CD14-positive monocyte (primary cell): ENCODE results near the gene PPP1R15A. TPM values are rescaled to one million over a fixed set of nuclear protein-coding genes. Genes with fewer than 3 reads are reported as not detected.

Source experiments
- DNase-seq, 3 donors: peaks; one replicate each; pipeline ENCODE4 v3.0.0-alpha.2; 2011 to 2022
- H2AFZ ChIP-seq: 2 replicates; pipeline ENCODE4 v1.6.0; 2012; ENCODE audit warnings: mild to moderate bottlenecking, low read depth, low read length, inconsistent platforms; ENCODE audit not compliant: insufficient read depth, poor library complexity, severe bottlenecking
- H3K27ac ChIP-seq, 2 donors: 1 replicate in 1 of 2; 2 replicates in 1 of 2; pipeline ENCODE4 v1.5.1; 2012 to 2013; ENCODE audit warnings: low read length in 2 of 2, control low read depth in 1 of 2, inconsistent platforms in 1 of 2, low read depth in 1 of 2, mild to moderate bottlenecking in 1 of 2
- H3K27me3 ChIP-seq, 2 donors: one replicate each; pipeline versions ENCODE4 v1.6.0 to v1.6.1; 2011 to 2013; ENCODE audit warnings: low read length in 2 of 2; ENCODE audit not compliant: control insufficient read depth in 2 of 2, insufficient read depth in 2 of 2
- H3K36me3 ChIP-seq, 2 donors: replicated peaks in 1 of 2; 1 replicate in 1 of 2; 2 replicates in 1 of 2; pipeline versions ENCODE4 v1.5.1 to v1.6.1; 2012 to 2013; ENCODE audit warnings: low read length in 2 of 2, control low read depth in 1 of 2, inconsistent platforms in 1 of 2, mild to moderate bottlenecking in 1 of 2; ENCODE audit not compliant: insufficient read depth in 2 of 2, control insufficient read depth in 1 of 2
- H3K4me1 ChIP-seq, 2 donors: 1 replicate in 1 of 2; 2 replicates in 1 of 2; pipeline versions ENCODE4 v1.5.1 to v1.6.1; 2012 to 2013; ENCODE audit warnings: low read length in 2 of 2, control low read depth in 1 of 2, inconsistent platforms in 1 of 2, mild to moderate bottlenecking in 1 of 2, moderate library complexity in 1 of 2; ENCODE audit not compliant: insufficient read depth in 2 of 2, control insufficient read depth in 1 of 2
- H3K4me2 ChIP-seq: replicated peaks from 2 replicates; pipeline ENCODE3; 2012; ENCODE audit warnings: low read length, moderate library complexity, mild to moderate bottlenecking; ENCODE audit not compliant: poor library complexity, severe bottlenecking; ENCODE audit errors: extremely low read depth
- H3K4me3 ChIP-seq, 3 experiments: fragments of 200-600 bp in 1 of 3; sonication (generic) in 1 of 3; replicated peaks in 1 of 3; 1 replicate in 2 of 3; 2 replicates in 1 of 3; pipeline ENCODE4 v1.5.1; 2011 to 2013; ENCODE audit warnings: low read length in 3 of 3, mild to moderate bottlenecking in 3 of 3, control low read depth in 2 of 3, low read depth in 2 of 3, inconsistent platforms in 1 of 3, moderate library complexity in 1 of 3
- H3K79me2 ChIP-seq: 2 replicates; pipeline ENCODE4 v1.6.0; 2012; ENCODE audit warnings: mild to moderate bottlenecking, control low read depth, inconsistent platforms, low read length, moderate library complexity; ENCODE audit not compliant: insufficient read depth
- H3K9ac ChIP-seq: 2 replicates; pipeline ENCODE4 v1.6.0; 2017; ENCODE audit warnings: low read length, mild to moderate bottlenecking; ENCODE audit not compliant: insufficient read depth, poor library complexity, severe bottlenecking
- H3K9me3 ChIP-seq, 2 donors: replicated peaks in 1 of 2; 1 replicate in 1 of 2; 2 replicates in 1 of 2; pipeline versions ENCODE4 v1.5.1 to v1.6.1; 2012 to 2013; ENCODE audit warnings: low read length in 2 of 2, control low read depth in 1 of 2; ENCODE audit not compliant: control insufficient read depth in 1 of 2, insufficient read depth in 1 of 2
- H4K20me1 ChIP-seq: 2 replicates; pipeline ENCODE4 v1.6.0; 2012; ENCODE audit warnings: mild to moderate bottlenecking, low read length, control low read depth, moderate library complexity; ENCODE audit not compliant: insufficient read depth
- H3K27ac Mint-ChIP-seq, 7 donors: one replicate each; pipeline ENCODE4 v1.8.0; 2020; ENCODE audit warnings: mild to moderate bottlenecking in 7 of 7, mixed read lengths in 7 of 7, moderate library complexity in 6 of 7, inconsistent platforms in 2 of 7
- H3K27me3 Mint-ChIP-seq, 3 donors: one replicate each; pipeline ENCODE4 v1.8.0; 2021 to 2022; ENCODE audit warnings: low read depth in 3 of 3, mild to moderate bottlenecking in 3 of 3, mixed read lengths in 3 of 3, moderate library complexity in 3 of 3, inconsistent platforms in 1 of 3
- H3K36me3 Mint-ChIP-seq, 2 donors: one replicate each; pipeline ENCODE4 v1.8.0; 2020; ENCODE audit warnings: mixed read lengths in 2 of 2, inconsistent platforms in 1 of 2, mild to moderate bottlenecking in 1 of 2
- H3K4me1 Mint-ChIP-seq: one replicate; pipeline ENCODE4 v1.8.0; 2020; ENCODE audit warnings: mild to moderate bottlenecking, mixed read lengths
- H3K4me3 Mint-ChIP-seq, 2 donors: one replicate each; pipeline ENCODE4 v1.8.0; 2020; ENCODE audit warnings: mild to moderate bottlenecking in 2 of 2, mixed read lengths in 2 of 2, moderate library complexity in 1 of 2
- H3K9me3 Mint-ChIP-seq, 7 donors: one replicate each; pipeline ENCODE4 v1.8.0; 2020 to 2022; ENCODE audit warnings: mixed read lengths in 7 of 7, mild to moderate bottlenecking in 6 of 7, moderate library complexity in 6 of 7, inconsistent platforms in 2 of 7
- WGBS: methylation state at CpG from one replicate; pipeline ENCODE4 v1.1.5; 2013; ENCODE audit warnings: missing lambda C conversion rate; ENCODE audit not compliant: insufficient coverage; 5-methylcytosine and 5-hydroxymethylcytosine counted together
- intact Hi-C, 2 donors: fragments of 100-400 bp; cut with micrococcal nuclease; formaldehyde crosslinking; loops; one replicate each; pipeline versions ENCODE4 v1.15.0 to v1.15.1; 2023
- polyA plus RNA-seq, 3 donors: library from polyadenylated mRNA; depleted of rRNA in 1 of 3; unstranded in 2 of 3; stranded (reverse) in 1 of 3; fragments of 300-500 nt in 2 of 3; fragments of >200 nt in 1 of 3; fragmentation: Illumina TruSeq in 2 of 3; gene quantifications; 1 replicate in 2 of 3; 2 replicates in 1 of 3; pipeline ENCODE4 v1.2.3, GENCODE V29; 2012 to 2021
- TF ChIP-seq, protein P1 (sequence below): fragments of 200-600 bp; IDR thresholded peaks from one replicate; pipeline ENCODE4 v1.8.0; 2022; ENCODE audit warnings: antibody characterized with exemption, mild to moderate bottlenecking

Gene PPP1R15A
- polyA plus RNA-seq, 3 donors: 127 to 745 (median 169) TPM

- peak overlapping the region in 3 of 7 donors; percentile 7 to 37 (median 25) for H3K27ac Mint-ChIP-seq
- intact Hi-C loops: no loop called here
Observed at GRCh38 chr19:48861313-48861712, 10.9 kb upstream of the PPP1R15A start.

DNA sequence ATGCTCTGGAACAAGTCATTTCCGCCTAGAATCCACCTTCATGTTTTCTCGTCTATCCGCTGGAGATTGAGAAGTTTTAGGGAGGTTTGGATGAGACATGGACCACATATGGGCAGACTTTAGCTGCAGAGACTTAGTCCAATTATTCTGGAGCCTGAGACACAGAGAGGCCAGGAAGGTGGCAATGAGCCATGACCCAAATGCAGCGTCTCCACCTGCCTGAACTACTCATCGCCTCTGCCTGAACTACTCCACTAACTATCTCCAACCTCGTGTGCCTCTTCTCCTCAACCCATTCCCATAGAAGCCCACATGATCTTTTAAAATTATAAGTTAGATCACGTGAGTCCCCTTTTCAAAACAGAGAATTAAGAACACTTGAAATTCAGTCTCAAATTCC lies 9.4 kb upstream of the PPP1R15A start:
- Mint-ChIP-seq H3K27ac (no peak overlapping the region), H3K9me3 (peaks cover 0 to 3% (median 0%) of the 10 kb centered on the region in 7 donors), H3K27me3 (peaks cover 6 to 20% (median 10%) of the 10 kb centered on the region in 3 donors), H3K4me3 (no peak overlapping the region), H3K4me1 (peaks cover 9% of the 10 kb centered on the region), H3K36me3 (no peaks in the 10 kb centered on the region)
- no peaks in the 10 kb centered on the region for H3K36me3 ChIP-seq
- H3K4me3 ChIP-seq: no peak overlapping the region
- no peaks in the 10 kb centered on the region for H4K20me1 ChIP-seq
- WGBS: no CpG with 5 or more reads among the region's 7 CpGs
- no peaks in the 10 kb centered on the region for H3K79me2 ChIP-seq
- no peak overlapping the region for H2AFZ ChIP-seq
- no peak for DNase-seq
- no peaks in the 10 kb centered on the region for H3K9me3 ChIP-seq
- intact Hi-C loops: no loop called here
- peaks cover under 1 to 13% of the 10 kb centered on the region in 2 donors for H3K4me1 ChIP-seq
- H3K27me3 ChIP-seq: peaks cover 0 to 9% of the 10 kb centered on the region in 2 donors
- H3K27ac ChIP-seq: no peak overlapping the region
- TF ChIP-seq, protein P1, sequence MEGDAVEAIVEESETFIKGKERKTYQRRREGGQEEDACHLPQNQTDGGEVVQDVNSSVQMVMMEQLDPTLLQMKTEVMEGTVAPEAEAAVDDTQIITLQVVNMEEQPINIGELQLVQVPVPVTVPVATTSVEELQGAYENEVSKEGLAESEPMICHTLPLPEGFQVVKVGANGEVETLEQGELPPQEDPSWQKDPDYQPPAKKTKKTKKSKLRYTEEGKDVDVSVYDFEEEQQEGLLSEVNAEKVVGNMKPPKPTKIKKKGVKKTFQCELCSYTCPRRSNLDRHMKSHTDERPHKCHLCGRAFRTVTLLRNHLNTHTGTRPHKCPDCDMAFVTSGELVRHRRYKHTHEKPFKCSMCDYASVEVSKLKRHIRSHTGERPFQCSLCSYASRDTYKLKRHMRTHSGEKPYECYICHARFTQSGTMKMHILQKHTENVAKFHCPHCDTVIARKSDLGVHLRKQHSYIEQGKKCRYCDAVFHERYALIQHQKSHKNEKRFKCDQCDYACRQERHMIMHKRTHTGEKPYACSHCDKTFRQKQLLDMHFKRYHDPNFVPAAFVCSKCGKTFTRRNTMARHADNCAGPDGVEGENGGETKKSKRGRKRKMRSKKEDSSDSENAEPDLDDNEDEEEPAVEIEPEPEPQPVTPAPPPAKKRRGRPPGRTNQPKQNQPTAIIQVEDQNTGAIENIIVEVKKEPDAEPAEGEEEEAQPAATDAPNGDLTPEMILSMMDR: no peak
- H3K4me2 ChIP-seq: no peak overlapping the region
- H3K9ac ChIP-seq: no peak overlapping the region

More at GRCh38 chr19:48861313-48861712, 10.9 kb upstream of the PPP1R15A start:
- no peaks in the 10 kb centered on the region for H3K9me3 ChIP-seq
- peaks cover 0 to 12% of the 10 kb centered on the region in 2 donors for H3K4me1 ChIP-seq
- H3K4me1 Mint-ChIP-seq: peaks cover 9% of the 10 kb centered on the region
- H2AFZ ChIP-seq: no peak overlapping the region
- TF ChIP-seq, protein P1: no peak
- no peak overlapping the region for H3K9ac ChIP-seq
- no peaks in the 10 kb centered on the region for H3K36me3 ChIP-seq
- no peak overlapping the region for H3K4me3 Mint-ChIP-seq
- H4K20me1 ChIP-seq: no peaks in the 10 kb centered on the region
- H3K4me3 ChIP-seq: no peak overlapping the region
- H3K36me3 Mint-ChIP-seq: no peaks in the 10 kb centered on the region
- H3K4me2 ChIP-seq: no peak overlapping the region
- H3K9me3 Mint-ChIP-seq: peaks cover 0 to 3% (median 0%) of the 10 kb centered on the region in 7 donors
- H3K27ac ChIP-seq: no peak overlapping the region
- peaks cover 6 to 12% (median 8%) of the 10 kb centered on the region in 3 donors for H3K27me3 Mint-ChIP-seq
- no peak for DNase-seq
- 94% methylated on average over 18 of the region's 18 CpGs for WGBS
- no peaks in the 10 kb centered on the region for H3K79me2 ChIP-seq
- no peaks in the 10 kb centered on the region for H3K27me3 ChIP-seq
